OCI-LY1 (cell line): ENCODE results near the gene LCE1B.

Source experiments
- EZH2 ChIP-seq: fragments of 200-600 bp; sonication (generic), shearing (Covaris generic); IDR thresholded peaks from 2 replicates; pipeline ENCODE4 v1.8.0; 2017; ENCODE audit warnings: borderline replicate concordance, mixed run types, mild to moderate bottlenecking, antibody characterized with exemption, low read length, moderate library complexity, mixed read lengths
- TF ChIP-seq, protein P1 (sequence below): fragments of 200-600 bp; sonication (generic), shearing (Covaris generic); IDR thresholded peaks from 2 replicates; pipeline ENCODE4 v1.5.1; 2017; ENCODE audit warnings: mild to moderate bottlenecking, antibody characterized with exemption, low read length, moderate library complexity, mixed read lengths

DNA sequence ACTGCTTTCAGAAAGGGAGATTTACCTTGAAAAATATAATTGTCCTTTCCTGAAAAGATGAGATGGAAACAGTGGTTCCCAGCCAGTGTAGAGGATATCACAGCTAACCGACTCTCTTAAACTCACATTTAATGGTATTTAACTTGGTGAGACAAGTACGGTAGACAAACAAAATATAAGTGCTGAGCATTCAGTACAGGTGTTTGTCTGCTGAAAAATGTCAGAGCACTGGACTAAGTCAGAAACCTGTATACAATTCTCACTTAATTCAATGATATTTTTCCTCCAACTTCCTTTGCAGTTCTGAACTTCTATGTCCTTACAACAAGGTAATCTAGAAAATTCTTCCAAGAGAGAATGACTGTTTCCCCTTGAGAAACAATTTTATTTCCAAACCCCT lies at the start of gene LCE1B:
- TF ChIP-seq, protein P1, sequence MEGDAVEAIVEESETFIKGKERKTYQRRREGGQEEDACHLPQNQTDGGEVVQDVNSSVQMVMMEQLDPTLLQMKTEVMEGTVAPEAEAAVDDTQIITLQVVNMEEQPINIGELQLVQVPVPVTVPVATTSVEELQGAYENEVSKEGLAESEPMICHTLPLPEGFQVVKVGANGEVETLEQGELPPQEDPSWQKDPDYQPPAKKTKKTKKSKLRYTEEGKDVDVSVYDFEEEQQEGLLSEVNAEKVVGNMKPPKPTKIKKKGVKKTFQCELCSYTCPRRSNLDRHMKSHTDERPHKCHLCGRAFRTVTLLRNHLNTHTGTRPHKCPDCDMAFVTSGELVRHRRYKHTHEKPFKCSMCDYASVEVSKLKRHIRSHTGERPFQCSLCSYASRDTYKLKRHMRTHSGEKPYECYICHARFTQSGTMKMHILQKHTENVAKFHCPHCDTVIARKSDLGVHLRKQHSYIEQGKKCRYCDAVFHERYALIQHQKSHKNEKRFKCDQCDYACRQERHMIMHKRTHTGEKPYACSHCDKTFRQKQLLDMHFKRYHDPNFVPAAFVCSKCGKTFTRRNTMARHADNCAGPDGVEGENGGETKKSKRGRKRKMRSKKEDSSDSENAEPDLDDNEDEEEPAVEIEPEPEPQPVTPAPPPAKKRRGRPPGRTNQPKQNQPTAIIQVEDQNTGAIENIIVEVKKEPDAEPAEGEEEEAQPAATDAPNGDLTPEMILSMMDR = no peak
- no peak for TF ChIP-seq EZH2
